ENCODE measurements around the gene SMIM31.

SMIM31 gene

DNA sequence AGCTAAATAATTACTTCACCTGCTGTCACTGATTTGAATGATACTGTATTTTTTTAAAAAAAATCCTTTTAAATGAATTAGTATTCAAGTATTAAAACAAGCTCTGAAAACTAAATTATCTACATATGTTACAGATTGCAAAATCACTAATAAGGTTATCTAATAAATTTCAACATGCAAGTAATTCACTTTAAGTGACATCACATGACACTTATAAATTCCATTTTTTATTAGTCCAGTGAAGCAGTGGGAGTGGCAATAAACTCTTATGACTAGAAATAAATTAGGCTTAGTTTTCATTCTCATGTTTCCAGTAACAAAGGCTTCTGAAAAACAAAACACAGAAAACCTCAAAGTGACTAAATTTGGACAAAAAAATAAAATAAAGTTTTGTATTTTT lies 36.3 kb downstream of the SMIM31 start:
- H3K27ac ChIP-seq (ENCODE audit: low read length, poor library complexity, severe bottlenecking) = no peak overlapping the region
- H3K36me3 ChIP-seq (ENCODE audit: control insufficient read depth in 1 of 2, insufficient read depth in 2 of 2, low read depth in 1 of 2, low read length in 2 of 2) = no peaks in the 10 kb centered on the region
- no peaks in the 10 kb centered on the region for H3K79me1 ChIP-seq (replicated peaks; ENCODE audit: low read length, poor library complexity, severe bottlenecking)
- H3K4me1 ChIP-seq (ENCODE audit: control insufficient read depth, insufficient read depth, low read depth, low read length) = no peaks in the 10 kb centered on the region
- no peak overlapping the region for H2BK5ac ChIP-seq (ENCODE audit: low read depth, low read length, poor library complexity, severe bottlenecking)
- H4K8ac ChIP-seq (ENCODE audit: low read length) = no peak overlapping the region
- no peaks in the 10 kb centered on the region for H3K27me3 ChIP-seq (ENCODE audit: control insufficient read depth in 1 of 2, insufficient read depth in 1 of 2, low read length in 2 of 2)
- H3K4me2 ChIP-seq (ENCODE audit: low read length, poor library complexity, severe bottlenecking) = no peak overlapping the region
- H2BK15ac ChIP-seq (ENCODE audit: low read depth, poor library complexity, severe bottlenecking) = no peak overlapping the region
- no peak overlapping the region for H3K4ac ChIP-seq (ENCODE audit: low read depth in 1 of 2, low read length in 2 of 2)
- H2AK5ac ChIP-seq (ENCODE audit: low read length, severe bottlenecking) = no peak overlapping the region
- H3K9ac ChIP-seq (ENCODE audit: low read length) = no peak overlapping the region
- no peak overlapping the region for H3K18ac ChIP-seq (ENCODE audit: low read depth in 1 of 2, low read length in 2 of 2)
- no peaks in the 10 kb centered on the region for H3K9me3 ChIP-seq (ENCODE audit: control insufficient read depth, low read length)
- no peak overlapping the region for H3K23ac ChIP-seq (ENCODE audit: low read length in 2 of 2)
- H4K91ac ChIP-seq (ENCODE audit: low read length) = no peak overlapping the region
- DNase-seq = no peak
- H3K4me3 ChIP-seq (ENCODE audit: insufficient read depth in 1 of 2, low read depth in 1 of 2, low read length in 2 of 2) = no peak overlapping the region
- H2AFZ ChIP-seq (ENCODE audit: low read depth, low read length) = no peak overlapping the region
- no peak overlapping the region for H2BK120ac ChIP-seq (ENCODE audit: low read depth, low read length)
- H3K14ac ChIP-seq (ENCODE audit: low read length in 2 of 2) = no peak overlapping the region
- no peak overlapping the region for H2BK12ac ChIP-seq (ENCODE audit: low read length in 2 of 2)

DNA sequence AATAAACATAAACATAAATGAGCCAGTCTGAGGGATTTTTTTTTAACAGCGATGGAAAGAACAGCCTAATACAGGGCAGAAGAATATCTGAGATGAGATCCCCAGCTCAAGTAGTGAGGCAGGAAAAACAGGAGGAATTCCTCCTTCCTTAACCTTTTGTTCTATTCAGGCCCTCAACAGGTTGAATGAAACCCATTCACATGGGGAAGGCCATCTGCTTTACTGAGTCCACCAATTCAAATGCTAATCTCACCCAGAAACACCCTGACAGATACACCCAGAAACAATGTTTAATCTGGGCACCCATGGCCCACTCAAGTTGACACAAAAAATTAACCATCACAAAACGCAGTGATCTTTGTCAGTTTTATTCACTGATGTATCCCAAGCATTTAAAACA lies 45.5 kb downstream of the SMIM31 start:
- Histone ChIP-seq H3K4me1 (ENCODE audit: control insufficient read depth, insufficient read depth, low read depth, low read length) (no peaks in the 10 kb centered on the region), H3K27me3 (ENCODE audit: control insufficient read depth in 1 of 2, insufficient read depth in 1 of 2, low read length in 2 of 2) (no peaks in the 10 kb centered on the region), H2BK12ac (ENCODE audit: low read length in 2 of 2) (no peak overlapping the region), H2AFZ (ENCODE audit: low read depth, low read length) (peak overlapping the region; percentile 42), H4K8ac (ENCODE audit: low read length) (no peak overlapping the region), H3K4me2 (ENCODE audit: low read length, poor library complexity, severe bottlenecking) (no peak overlapping the region), H3K4ac (ENCODE audit: low read depth in 1 of 2, low read length in 2 of 2) (no peak overlapping the region), H3K36me3 (ENCODE audit: control insufficient read depth in 1 of 2, insufficient read depth in 2 of 2, low read depth in 1 of 2, low read length in 2 of 2) (no peaks in the 10 kb centered on the region), H3K14ac (ENCODE audit: low read length in 2 of 2) (no peak overlapping the region), H3K9me3 (ENCODE audit: control insufficient read depth, low read length) (no peaks in the 10 kb centered on the region), H3K18ac (ENCODE audit: low read depth in 1 of 2, low read length in 2 of 2) (no peak overlapping the region), H3K79me1 (replicated peaks; ENCODE audit: low read length, poor library complexity, severe bottlenecking) (no peaks in the 10 kb centered on the region), H3K4me3 (ENCODE audit: insufficient read depth in 1 of 2, low read depth in 1 of 2, low read length in 2 of 2) (no peak overlapping the region), H2AK5ac (ENCODE audit: low read length, severe bottlenecking) (no peak overlapping the region), H2BK15ac (ENCODE audit: low read depth, poor library complexity, severe bottlenecking) (no peak overlapping the region), H4K91ac (ENCODE audit: low read length) (no peak overlapping the region), H2BK120ac (ENCODE audit: low read depth, low read length) (no peak overlapping the region), H3K9ac (ENCODE audit: low read length) (no peak overlapping the region), H3K27ac (ENCODE audit: low read length, poor library complexity, severe bottlenecking) (no peak overlapping the region), H2BK5ac (ENCODE audit: low read depth, low read length, poor library complexity, severe bottlenecking) (no peak overlapping the region), H3K23ac (ENCODE audit: low read length in 2 of 2) (no peak overlapping the region)
- DNase-seq = no peak
- 20% methylated on average over 1 of the region's 2 CpGs for WGBS

DNA sequence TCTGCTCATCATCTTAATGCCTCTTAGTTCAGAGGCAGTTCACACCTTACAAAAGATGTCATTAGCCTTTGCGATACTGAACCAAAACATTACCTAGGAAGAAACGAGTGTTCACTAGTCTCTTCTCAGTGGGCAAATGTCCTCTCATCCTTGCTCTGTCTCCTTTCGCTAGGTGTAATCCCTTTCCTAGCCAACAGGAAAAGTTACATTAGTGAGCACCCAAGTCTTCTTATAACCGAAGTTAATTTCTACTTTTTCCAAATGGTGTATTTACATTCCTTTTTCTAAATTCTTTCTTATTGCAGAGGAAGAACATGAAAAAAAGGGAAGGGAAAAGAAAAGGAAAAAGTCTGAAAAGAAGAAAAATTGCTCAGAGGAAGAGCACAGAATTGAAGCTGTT lies 46.9 kb downstream of the SMIM31 start:
- no peaks in the 10 kb centered on the region for H3K9me3 ChIP-seq (ENCODE audit: control insufficient read depth, low read length)
- no peak for DNase-seq
- H3K9ac ChIP-seq (ENCODE audit: low read length) = no peak overlapping the region
- no peak overlapping the region for H2BK120ac ChIP-seq (ENCODE audit: low read depth, low read length)
- no peak overlapping the region for H3K4me2 ChIP-seq (ENCODE audit: low read length, poor library complexity, severe bottlenecking)
- H2BK5ac ChIP-seq (ENCODE audit: low read depth, low read length, poor library complexity, severe bottlenecking) = no peak overlapping the region
- no peak overlapping the region for H2BK15ac ChIP-seq (ENCODE audit: low read depth, poor library complexity, severe bottlenecking)
- 87% methylated on average over 3 of the region's 4 CpGs for WGBS
- H4K8ac ChIP-seq (ENCODE audit: low read length) = no peak overlapping the region
- H4K91ac ChIP-seq (ENCODE audit: low read length) = no peak overlapping the region
- no peak overlapping the region for H3K14ac ChIP-seq (ENCODE audit: low read length in 2 of 2)
- no peaks in the 10 kb centered on the region for H3K36me3 ChIP-seq (ENCODE audit: control insufficient read depth in 1 of 2, insufficient read depth in 2 of 2, low read depth in 1 of 2, low read length in 2 of 2)
- H3K4ac ChIP-seq (ENCODE audit: low read depth in 1 of 2, low read length in 2 of 2) = no peak overlapping the region
- no peaks in the 10 kb centered on the region for H3K4me1 ChIP-seq (ENCODE audit: control insufficient read depth, insufficient read depth, low read depth, low read length)
- peaks cover 0 to 4% of the 10 kb centered on the region in 2 experiments for H3K27me3 ChIP-seq (ENCODE audit: control insufficient read depth in 1 of 2, insufficient read depth in 1 of 2, low read length in 2 of 2)
- H3K27ac ChIP-seq (ENCODE audit: low read length, poor library complexity, severe bottlenecking) = no peak overlapping the region
- no peaks in the 10 kb centered on the region for H3K79me1 ChIP-seq (replicated peaks; ENCODE audit: low read length, poor library complexity, severe bottlenecking)
- H2AFZ ChIP-seq (ENCODE audit: low read depth, low read length) = no peak overlapping the region
- H3K23ac ChIP-seq (ENCODE audit: low read length in 2 of 2) = no peak overlapping the region
- H2BK12ac ChIP-seq (ENCODE audit: low read length in 2 of 2) = no peak overlapping the region
- no peak overlapping the region for H3K4me3 ChIP-seq (ENCODE audit: insufficient read depth in 1 of 2, low read depth in 1 of 2, low read length in 2 of 2)
- no peak overlapping the region for H2AK5ac ChIP-seq (ENCODE audit: low read length, severe bottlenecking)
- no peak overlapping the region for H3K18ac ChIP-seq (ENCODE audit: low read depth in 1 of 2, low read length in 2 of 2)

DNA sequence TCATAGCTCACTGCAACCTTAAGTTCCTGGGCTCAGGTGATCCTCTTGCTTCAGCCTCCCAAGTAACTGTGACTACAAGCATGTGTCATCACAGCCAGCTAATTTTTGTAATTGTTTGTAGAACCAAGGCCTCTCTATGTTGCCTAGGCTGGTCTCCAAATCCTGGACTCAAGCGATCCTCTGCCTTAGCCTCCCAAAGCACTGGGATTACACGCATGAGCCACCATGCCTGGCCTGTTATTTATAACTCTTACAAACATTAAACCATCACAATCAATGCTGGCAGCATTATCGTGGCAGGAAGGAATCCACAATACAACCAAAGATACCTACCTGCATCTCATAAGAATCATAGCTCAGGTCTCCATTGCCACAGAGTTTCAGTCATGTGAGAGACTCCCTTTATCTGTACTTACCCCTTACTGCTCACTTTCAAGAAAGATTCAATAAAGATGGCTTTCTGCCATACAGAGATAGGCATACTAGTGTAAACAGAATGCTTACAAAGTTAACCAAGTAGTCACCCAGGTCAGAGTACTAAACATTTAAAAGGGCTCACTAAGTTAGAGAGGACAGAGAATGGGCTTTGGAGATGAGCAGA lies 48.5 kb downstream of the SMIM31 start:
- Histone ChIP-seq H2BK120ac (ENCODE audit: low read depth, low read length) (no peak overlapping the region), H3K4me3 (ENCODE audit: insufficient read depth in 1 of 2, low read depth in 1 of 2, low read length in 2 of 2) (no peak overlapping the region), H4K8ac (ENCODE audit: low read length) (no peak overlapping the region), H3K27me3 (ENCODE audit: control insufficient read depth in 1 of 2, insufficient read depth in 1 of 2, low read length in 2 of 2) (peaks cover 0 to 5% of the 10 kb centered on the region in 2 experiments), H3K9ac (ENCODE audit: low read length) (no peak overlapping the region), H3K14ac (ENCODE audit: low read length in 2 of 2) (no peak overlapping the region), H3K27ac (ENCODE audit: low read length, poor library complexity, severe bottlenecking) (no peak overlapping the region), H3K36me3 (ENCODE audit: control insufficient read depth in 1 of 2, insufficient read depth in 2 of 2, low read depth in 1 of 2, low read length in 2 of 2) (no peaks in the 10 kb centered on the region), H3K4ac (ENCODE audit: low read depth in 1 of 2, low read length in 2 of 2) (no peak overlapping the region), H2BK5ac (ENCODE audit: low read depth, low read length, poor library complexity, severe bottlenecking) (no peak overlapping the region), H3K23ac (ENCODE audit: low read length in 2 of 2) (no peak overlapping the region), H2BK15ac (ENCODE audit: low read depth, poor library complexity, severe bottlenecking) (no peak overlapping the region), H3K9me3 (ENCODE audit: control insufficient read depth, low read length) (no peaks in the 10 kb centered on the region), H3K4me1 (ENCODE audit: control insufficient read depth, insufficient read depth, low read depth, low read length) (no peaks in the 10 kb centered on the region), H2AK5ac (ENCODE audit: low read length, severe bottlenecking) (no peak overlapping the region), H3K79me1 (replicated peaks; ENCODE audit: low read length, poor library complexity, severe bottlenecking) (no peaks in the 10 kb centered on the region), H3K18ac (ENCODE audit: low read depth in 1 of 2, low read length in 2 of 2) (no peak overlapping the region), H2BK12ac (ENCODE audit: low read length in 2 of 2) (no peak overlapping the region), H3K4me2 (ENCODE audit: low read length, poor library complexity, severe bottlenecking) (no peak overlapping the region), H4K91ac (ENCODE audit: low read length) (no peak overlapping the region), H2AFZ (ENCODE audit: low read depth, low read length) (no peak overlapping the region)
- no peak for DNase-seq
- WGBS = 93% methylated on average over 3 of the region's 3 CpGs

Measured in mesenchymal stem cell (in vitro differentiated cells and primary cell).